HG03565 (cell line): ENCODE measurements around the gene HSD17B1.
"Not testable (repeated sequence)": the region's sequence is repeated elsewhere in the genome, so short reads cannot be mapped to it uniquely, and the experiment has no call there.

Source experiments
- ATAC-seq: cut with Tn5 transposase; IDR thresholded peaks from one replicate; pipeline ENCODE4 v1.9.1; 2021; ENCODE audit warnings: mild to moderate bottlenecking, moderate library complexity; ENCODE audit not compliant: unreplicated experiment

The HSD17B1 gene

GRCh38 chr17:42522798-42523278 lies 29.9 kb upstream of the HSD17B1 start:
- no peak for ATAC-seq

DNA sequence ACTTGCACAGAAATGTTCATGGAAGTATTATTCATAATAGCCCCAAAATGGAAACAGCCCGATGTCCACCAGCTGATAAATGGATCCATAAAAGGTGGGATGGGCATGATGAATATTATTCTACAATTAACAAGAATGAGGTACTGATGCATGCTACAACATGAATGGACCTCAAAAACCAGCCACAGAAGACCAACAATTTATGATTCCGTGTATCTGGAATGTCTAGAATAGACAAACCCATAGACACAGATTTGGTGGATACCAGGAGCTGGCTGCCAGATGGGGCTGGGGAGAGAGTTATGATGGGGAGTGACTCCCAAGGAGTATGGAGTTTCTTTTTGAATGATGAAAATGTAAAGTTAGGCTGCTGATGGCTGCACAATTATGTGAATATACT lies 27.5 kb upstream of the HSD17B1 start:
- ATAC-seq, result no peak

- no peak for ATAC-seq
Measured at GRCh38 chr17:42526031-42526444, 26.7 kb upstream of the HSD17B1 start.

DNA sequence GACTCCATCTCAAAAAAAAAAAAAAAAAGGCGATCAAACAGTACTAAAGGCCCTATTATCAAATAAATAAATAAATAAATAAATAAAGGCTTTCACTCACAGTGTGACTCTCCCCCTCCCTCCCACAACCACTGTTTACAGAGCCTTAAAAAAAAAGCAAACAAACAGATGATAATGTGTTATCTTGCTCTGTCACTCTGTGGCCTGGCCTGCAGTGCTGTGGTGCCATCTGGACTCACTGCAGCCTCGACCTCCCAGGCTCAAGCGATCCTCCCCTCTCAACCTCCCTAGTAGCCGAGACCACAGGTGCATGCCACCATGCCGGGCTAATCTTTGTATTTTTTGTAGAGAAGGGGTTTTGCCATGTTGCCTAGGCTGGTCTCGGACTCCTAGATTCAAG lies 24.8 kb upstream of the HSD17B1 start:
- ATAC-seq, result no peak

GRCh38 chr17:42529061-42529460 lies 23.7 kb upstream of the HSD17B1 start:
- no peak for ATAC-seq

DNA sequence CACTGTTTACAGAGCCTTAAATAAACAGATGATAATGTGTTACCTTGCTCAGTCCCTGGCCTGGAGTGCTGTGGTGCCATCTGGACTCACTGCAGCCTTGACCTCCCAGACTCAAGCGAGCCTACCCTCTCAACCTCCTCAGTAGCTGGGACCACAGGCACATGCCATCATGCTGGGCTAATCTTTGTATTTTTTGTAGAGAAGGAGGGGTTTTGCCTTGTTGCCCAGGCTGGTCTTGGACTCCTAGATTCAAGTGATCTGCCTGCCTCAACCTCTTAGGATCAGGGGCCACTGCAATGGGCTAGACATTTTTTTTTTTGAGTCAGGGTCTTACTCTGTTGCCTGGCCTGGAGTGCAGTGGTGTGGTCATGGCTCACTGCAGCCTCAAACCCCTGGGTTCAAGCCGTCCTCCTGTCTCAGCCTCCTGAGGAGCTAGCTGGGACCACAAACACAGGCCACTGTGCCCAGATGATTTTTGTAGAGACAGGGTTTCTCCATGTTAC lies 21.7 kb upstream of the HSD17B1 start:
- ATAC-seq, result no peak

GRCh38 chr17:42531455-42532354 lies 21.0 kb upstream of the HSD17B1 start:
- ATAC-seq, result no peak

DNA sequence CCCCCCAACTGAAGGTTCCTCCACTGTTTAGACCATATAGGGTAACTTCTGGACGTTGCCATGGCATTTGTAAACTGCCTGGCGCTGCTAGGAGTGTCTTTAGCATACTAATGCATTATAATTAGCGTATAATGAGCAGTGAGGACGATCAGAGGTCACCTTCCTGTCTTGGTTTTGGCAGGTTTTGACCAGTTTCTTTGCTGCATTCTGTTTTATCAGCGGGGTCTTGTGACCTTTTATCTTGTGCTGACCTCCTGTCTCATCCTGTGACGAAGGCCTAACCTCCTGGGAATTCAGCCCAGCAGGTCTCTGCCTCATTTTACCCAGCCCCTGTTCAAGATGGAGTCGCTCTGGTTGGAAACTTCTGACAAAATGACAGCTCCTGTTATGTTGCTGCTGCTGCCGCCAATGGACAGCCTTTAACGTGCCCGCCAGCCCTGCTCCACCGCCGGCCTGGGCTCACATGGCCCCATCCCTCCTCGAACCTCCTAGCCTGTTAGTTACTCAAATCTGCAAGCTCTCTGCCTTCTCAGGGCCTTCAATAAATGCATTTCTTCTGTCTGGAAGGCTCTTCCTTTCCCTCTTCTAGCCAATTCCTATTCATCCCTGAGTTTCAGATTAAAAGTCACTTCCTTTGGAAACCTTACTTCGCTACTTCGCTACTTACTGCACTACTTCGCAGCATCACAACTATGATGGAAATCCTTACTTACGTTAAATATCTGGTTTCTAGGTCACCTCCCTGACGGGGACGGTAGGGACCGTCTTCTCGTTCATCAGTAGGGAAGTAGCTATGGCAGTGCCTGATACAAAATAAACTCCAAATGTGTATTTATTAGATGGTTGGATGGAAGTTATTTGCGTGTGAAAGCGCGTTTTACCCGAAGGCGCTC lies 17.3 kb upstream of the HSD17B1 start:
- no peak for ATAC-seq

- peak; percentile 73 for ATAC-seq
Measured at GRCh38 chr17:42536048-42536371, 16.7 kb upstream of the HSD17B1 start, which contains the start of gene NAGLU. Gene NAGLU, plus strand, starts transcription at chr17:42536241. Its CDS starts 32 bp downstream, at chr17:42536273.

GRCh38 chr17:42536372-42537155 lies 16.2 kb upstream of the HSD17B1 start:
- peak; percentile 39 for ATAC-seq

DNA sequence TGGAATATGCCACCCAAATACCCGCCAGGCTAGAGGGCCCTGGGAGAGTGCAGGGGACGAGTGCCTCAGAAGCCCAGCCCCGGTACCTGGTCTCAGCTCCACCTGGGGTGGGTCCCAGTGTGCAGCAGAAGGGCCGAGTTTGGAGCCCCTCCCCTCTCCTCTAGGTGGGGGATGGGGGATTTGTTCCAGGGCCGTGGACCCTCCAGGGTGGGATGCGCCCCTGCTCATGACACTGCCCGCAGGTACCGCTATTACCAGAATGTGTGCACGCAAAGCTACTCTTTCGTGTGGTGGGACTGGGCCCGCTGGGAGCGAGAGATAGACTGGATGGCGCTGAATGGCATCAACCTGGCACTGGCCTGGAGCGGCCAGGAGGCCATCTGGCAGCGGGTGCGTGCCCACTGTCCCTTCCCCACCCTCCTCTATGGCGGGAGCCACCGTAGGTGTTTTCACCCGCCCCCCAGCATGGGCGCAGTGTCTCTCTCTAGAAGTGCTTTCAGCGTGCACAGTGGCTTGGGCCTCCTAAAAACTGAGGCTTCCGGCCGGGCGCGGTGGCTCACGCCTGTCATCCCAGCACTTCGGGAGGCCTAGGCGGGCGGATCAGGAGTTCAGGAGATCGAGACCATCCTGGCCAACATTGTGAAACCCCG lies 15.4 kb upstream of the HSD17B1 start:
- ATAC-seq, result no peak

- no peak for ATAC-seq
Measured at GRCh38 chr17:42537826-42538451, 14.8 kb upstream of the HSD17B1 start.

GRCh38 chr17:42538482-42538881 lies 14.2 kb upstream of the HSD17B1 start:
- no peak for ATAC-seq

DNA sequence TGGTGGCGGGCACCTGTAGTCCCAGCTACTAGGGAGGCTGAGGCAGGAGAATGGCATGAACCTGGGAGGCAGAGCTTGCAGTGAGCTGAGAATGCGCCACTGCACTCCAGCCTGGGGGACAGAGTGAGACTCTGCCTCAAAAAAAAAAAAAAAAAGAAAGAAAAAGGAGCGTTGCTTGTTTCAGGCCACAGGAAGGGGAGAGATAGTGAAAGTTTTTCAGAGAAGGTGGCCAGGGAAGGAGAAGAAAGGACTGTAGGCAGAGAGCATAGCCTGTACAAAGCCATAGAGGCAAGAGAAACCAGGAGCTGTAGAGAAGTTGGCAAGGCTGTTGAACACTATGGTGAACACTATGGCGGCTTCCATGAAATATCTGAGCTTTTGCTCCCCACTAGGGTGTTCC lies 12.2 kb upstream of the HSD17B1 start:
- not testable (repeated sequence) for ATAC-seq

DNA sequence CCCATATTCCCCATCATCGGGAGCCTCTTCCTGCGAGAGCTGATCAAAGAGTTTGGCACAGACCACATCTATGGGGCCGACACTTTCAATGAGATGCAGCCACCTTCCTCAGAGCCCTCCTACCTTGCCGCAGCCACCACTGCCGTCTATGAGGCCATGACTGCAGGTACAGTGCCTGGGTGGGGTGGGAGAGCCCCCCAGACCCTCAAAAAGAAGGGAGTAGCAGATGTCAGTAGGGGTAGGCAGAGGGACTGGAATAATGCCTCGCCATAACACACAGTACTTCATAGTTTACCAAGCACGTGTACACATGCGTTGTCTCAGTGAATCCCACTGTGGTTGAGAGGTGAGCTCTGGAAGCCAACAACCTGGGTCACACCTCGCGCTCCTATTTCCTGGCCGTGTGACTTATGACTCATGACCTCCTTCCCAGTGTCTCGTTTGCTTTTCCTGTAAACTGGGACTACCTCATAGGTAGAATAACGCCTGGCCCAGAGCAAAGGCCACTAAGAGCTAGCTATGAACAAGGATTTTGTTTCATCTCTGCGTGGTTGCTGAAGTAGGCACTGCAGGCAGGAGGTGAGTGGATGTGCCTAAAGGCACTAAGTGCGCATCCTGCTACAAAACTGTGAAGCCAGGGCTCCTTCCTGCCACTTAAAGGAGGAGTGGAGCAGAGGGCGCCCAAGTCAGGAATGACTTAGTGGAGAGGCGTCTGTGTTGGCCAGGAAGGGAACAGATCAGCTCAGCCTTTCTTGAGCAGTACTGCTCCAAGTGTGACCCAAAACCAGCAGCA lies 11.5 kb upstream of the HSD17B1 start:
- no peak for ATAC-seq

DNA sequence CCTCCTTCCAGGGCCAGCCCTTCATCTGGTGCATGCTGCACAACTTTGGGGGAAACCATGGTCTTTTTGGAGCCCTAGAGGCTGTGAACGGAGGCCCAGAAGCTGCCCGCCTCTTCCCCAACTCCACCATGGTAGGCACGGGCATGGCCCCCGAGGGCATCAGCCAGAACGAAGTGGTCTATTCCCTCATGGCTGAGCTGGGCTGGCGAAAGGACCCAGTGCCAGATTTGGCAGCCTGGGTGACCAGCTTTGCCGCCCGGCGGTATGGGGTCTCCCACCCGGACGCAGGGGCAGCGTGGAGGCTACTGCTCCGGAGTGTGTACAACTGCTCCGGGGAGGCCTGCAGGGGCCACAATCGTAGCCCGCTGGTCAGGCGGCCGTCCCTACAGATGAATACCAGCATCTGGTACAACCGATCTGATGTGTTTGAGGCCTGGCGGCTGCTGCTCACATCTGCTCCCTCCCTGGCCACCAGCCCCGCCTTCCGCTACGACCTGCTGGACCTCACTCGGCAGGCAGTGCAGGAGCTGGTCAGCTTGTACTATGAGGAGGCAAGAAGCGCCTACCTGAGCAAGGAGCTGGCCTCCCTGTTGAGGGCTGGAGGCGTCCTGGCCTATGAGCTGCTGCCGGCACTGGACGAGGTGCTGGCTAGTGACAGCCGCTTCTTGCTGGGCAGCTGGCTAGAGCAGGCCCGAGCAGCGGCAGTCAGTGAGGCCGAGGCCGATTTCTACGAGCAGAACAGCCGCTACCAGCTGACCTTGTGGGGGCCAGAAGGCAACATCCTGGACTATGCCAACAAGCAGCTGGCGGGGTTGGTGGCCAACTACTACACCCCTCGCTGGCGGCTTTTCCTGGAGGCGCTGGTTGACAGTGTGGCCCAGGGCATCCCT lies 9.3 kb upstream of the HSD17B1 start:
- no peak for ATAC-seq

DNA sequence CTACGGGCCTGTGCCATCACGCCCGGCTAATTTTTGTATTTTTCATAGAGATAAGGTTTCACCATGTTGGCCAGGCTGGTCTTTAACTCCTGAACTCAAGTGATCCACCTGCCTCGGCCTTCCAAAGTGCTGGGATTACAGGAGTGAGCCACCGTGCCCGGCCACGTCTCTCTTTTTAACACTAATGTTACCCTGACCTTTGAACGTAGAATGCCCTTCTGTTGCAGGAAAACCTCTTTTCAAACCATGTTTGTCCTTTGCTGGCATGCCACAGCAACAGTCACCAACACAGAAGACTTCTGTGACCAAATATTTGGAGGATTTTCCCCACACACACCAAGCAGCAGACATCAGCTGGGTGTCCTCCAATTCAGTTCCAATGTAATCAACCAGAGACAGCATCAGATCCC lies 7.8 kb upstream of the HSD17B1 start:
- no peak for ATAC-seq
